GM21367 (cell line): ENCODE results near the gene PGLYRP2.

Experiments used
- ATAC-seq: cut with Tn5 transposase; IDR thresholded peaks from one replicate; pipeline ENCODE4 v1.9.1; 2021; ENCODE audit not compliant: unreplicated experiment

Gene PGLYRP2

GRCh38 chr19:15427991-15428471 is 51.3 kb downstream of the PGLYRP2 start:
- no peak for ATAC-seq

GRCh38 chr19:15427350-15427700 is 52.0 kb downstream of the PGLYRP2 start:
- ATAC-seq = no peak

GRCh38 chr19:15426485-15427349 is 52.6 kb downstream of the PGLYRP2 start:
- no peak for ATAC-seq

- ATAC-seq = no peak
These were observed 53.9 kb downstream of the PGLYRP2 start for GRCh38 chr19:15425321-15425950.

GRCh38 chr19:15424692-15425272 is 54.5 kb downstream of the PGLYRP2 start:
- no peak for ATAC-seq

GRCh38 chr19:15424121-15424520 is 55.2 kb downstream of the PGLYRP2 start:
- ATAC-seq = no peak

GRCh38 chr19:15423130-15423529 is 56.2 kb downstream of the PGLYRP2 start:
- ATAC-seq = no peak

GRCh38 chr19:15422296-15423075 is 56.8 kb downstream of the PGLYRP2 start:
- ATAC-seq = no peak

GRCh38 chr19:15421721-15422260 is 57.5 kb downstream of the PGLYRP2 start:
- no peak for ATAC-seq

- ATAC-seq = no peak
These were observed 58.1 kb downstream of the PGLYRP2 start for GRCh38 chr19:15421136-15421695.

- no peak for ATAC-seq
These were observed 59.8 kb downstream of the PGLYRP2 start for GRCh38 chr19:15419413-15420025.
